ENCODE results near the gene LAD1. TPM values are rescaled to one million over a fixed set of nuclear protein-coding genes. Genes with fewer than 3 reads are reported as not detected.

LAD1 gene
- total RNA-seq, 3 donors from 2014 or later, result 13.1 to 18.0 TPM; not detected in 1

DNA sequence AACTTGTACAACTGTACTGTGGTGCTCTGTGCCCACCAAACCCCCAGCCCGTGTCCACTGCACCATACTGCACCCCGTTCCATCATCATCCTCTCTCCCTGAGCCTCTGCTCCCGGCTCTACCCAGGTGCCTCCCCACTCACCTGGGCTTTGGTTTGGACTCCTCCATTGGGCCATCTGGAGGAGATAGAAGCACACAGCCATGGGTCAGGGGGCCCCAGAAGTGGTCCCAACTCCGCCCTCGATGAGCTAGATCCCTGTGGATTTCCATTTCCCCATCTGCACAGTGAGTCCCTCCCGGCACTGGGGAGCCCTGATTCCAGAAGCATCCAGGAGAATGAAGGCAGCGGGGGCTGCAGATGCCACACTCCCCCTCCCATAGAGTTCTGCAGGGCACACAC, 32.4 kb downstream of the LAD1 start:
- H3K27me3 ChIP-seq, result no peaks in the 10 kb centered on the region
- no peaks in the 10 kb centered on the region for H3K4me1 ChIP-seq
- H3K9me3 ChIP-seq, result no peaks in the 10 kb centered on the region
- no peak for DNase-seq (ENCODE audit: low spot score in 2 of 2)
- TF ChIP-seq POLR2A (IDR thresholded peaks at IDR 0.05) (no peak), POLR2AphosphoS5 (IDR thresholded peaks at IDR 0.05) (no peak)
- TF ChIP-seq, protein P1, sequence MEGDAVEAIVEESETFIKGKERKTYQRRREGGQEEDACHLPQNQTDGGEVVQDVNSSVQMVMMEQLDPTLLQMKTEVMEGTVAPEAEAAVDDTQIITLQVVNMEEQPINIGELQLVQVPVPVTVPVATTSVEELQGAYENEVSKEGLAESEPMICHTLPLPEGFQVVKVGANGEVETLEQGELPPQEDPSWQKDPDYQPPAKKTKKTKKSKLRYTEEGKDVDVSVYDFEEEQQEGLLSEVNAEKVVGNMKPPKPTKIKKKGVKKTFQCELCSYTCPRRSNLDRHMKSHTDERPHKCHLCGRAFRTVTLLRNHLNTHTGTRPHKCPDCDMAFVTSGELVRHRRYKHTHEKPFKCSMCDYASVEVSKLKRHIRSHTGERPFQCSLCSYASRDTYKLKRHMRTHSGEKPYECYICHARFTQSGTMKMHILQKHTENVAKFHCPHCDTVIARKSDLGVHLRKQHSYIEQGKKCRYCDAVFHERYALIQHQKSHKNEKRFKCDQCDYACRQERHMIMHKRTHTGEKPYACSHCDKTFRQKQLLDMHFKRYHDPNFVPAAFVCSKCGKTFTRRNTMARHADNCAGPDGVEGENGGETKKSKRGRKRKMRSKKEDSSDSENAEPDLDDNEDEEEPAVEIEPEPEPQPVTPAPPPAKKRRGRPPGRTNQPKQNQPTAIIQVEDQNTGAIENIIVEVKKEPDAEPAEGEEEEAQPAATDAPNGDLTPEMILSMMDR (IDR thresholded peaks at IDR 0.05), result no peak
- no peak overlapping the region for H3K4me3 ChIP-seq
- H3K27ac ChIP-seq, result no peak overlapping the region
- intact Hi-C loops (cut with DNase I; ENCODE audit: low total_unique reads), result no loop called here
- H3K36me3 ChIP-seq, result no peaks in the 10 kb centered on the region

DNA sequence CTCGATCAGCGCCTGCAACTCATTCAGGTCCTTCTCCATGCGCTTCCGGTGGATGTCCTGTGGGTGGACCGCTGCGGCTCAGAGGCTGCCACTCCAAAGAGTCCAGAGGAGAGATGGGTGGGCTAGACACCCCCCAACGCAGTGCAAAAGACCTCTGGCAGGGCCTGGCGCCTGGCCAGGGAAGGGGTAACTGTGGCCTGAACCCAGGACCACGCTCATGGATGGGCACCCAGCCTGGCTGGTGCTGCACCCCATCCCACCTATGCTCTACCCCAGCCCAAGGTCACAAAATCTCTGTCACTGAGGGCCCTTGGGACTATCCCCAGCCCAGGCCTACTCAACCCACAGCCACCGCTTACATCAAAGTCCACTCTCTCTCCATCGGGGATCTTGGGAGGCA, 33.9 kb downstream of the LAD1 start:
- Histone ChIP-seq H3K4me3 (no peak overlapping the region), H3K36me3 (no peaks in the 10 kb centered on the region), H3K4me1 (no peaks in the 10 kb centered on the region), H3K27ac (no peak overlapping the region), H3K9me3 (no peaks in the 10 kb centered on the region), H3K27me3 (no peaks in the 10 kb centered on the region)
- intact Hi-C loops (cut with DNase I; ENCODE audit: low total_unique reads), result no loop called here
- DNase-seq (ENCODE audit: low spot score in 2 of 2), result no peak
- TF ChIP-seq, protein P1 (IDR thresholded peaks at IDR 0.05), result no peak
- TF ChIP-seq POLR2AphosphoS5 (IDR thresholded peaks at IDR 0.05) (no peak), POLR2A (IDR thresholded peaks at IDR 0.05) (no peak)

DNA sequence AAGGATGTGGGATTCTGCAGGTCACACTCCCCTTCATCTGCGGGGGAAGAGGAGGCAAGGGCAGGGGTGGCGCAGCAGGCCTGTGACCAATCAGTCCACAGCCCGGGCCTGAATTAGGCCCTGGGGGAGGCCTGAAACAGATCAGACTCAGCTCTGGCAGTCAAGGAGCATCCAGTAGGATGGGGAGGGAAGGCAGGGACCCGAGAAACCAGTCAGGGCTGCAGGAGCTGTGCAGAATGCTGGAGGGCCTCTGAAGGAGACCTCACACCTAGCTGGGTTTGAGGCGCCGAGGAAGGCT, 34.4 kb downstream of the LAD1 start:
- Histone ChIP-seq H3K9me3 (no peaks in the 10 kb centered on the region), H3K27me3 (no peaks in the 10 kb centered on the region), H3K27ac (no peak overlapping the region), H3K4me1 (no peaks in the 10 kb centered on the region), H3K4me3 (no peak overlapping the region), H3K36me3 (no peaks in the 10 kb centered on the region)
- DNase-seq (ENCODE audit: low spot score in 2 of 2), result no peak
- intact Hi-C loops (cut with DNase I; ENCODE audit: low total_unique reads), result loop anchor here (5.0 kb wide), 1 partner anchor 112 kb away; no protein-coding TSS in a partner anchor
- TF ChIP-seq, protein P1 (IDR thresholded peaks at IDR 0.05), result no peak
- no peak for TF ChIP-seq POLR2A (IDR thresholded peaks at IDR 0.05)
- TF ChIP-seq POLR2AphosphoS5 (IDR thresholded peaks at IDR 0.05), result no peak

DNA sequence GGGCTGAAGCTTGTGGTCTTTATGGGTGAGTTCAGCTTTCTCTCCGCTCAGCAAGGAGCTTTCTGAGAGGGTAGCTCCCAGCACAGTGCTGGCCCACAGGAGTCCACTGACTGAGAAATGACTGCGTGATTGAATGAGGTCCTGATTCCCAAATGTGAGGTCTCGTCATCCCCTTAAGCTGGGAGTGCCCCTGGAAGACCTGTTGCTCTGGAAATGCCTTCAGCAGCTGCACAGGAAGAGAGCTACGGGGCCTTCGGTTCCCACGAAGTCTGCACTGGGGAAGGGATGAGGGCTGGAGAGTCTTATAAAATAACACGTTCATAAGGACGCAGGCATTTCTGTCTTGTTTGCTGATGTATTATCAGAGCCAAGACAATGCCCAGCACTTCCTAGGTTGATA, 35.7 kb downstream of the LAD1 start:
- DNase-seq (ENCODE audit: low spot score in 2 of 2), result no peak
- H3K27ac ChIP-seq, result no peak overlapping the region
- TF ChIP-seq POLR2A (IDR thresholded peaks at IDR 0.05) (no peak), POLR2AphosphoS5 (IDR thresholded peaks at IDR 0.05) (no peak)
- TF ChIP-seq, protein P1 (IDR thresholded peaks at IDR 0.05), result no peak
- H3K9me3 ChIP-seq, result no peaks in the 10 kb centered on the region
- no peaks in the 10 kb centered on the region for H3K4me1 ChIP-seq
- no peaks in the 10 kb centered on the region for H3K27me3 ChIP-seq
- H3K36me3 ChIP-seq, result no peaks in the 10 kb centered on the region
- H3K4me3 ChIP-seq, result no peak overlapping the region
- intact Hi-C loops (cut with DNase I; ENCODE audit: low total_unique reads), result loop anchor here (5.0 kb wide), 1 partner anchor 111 kb away; no protein-coding TSS in a partner anchor

DNA sequence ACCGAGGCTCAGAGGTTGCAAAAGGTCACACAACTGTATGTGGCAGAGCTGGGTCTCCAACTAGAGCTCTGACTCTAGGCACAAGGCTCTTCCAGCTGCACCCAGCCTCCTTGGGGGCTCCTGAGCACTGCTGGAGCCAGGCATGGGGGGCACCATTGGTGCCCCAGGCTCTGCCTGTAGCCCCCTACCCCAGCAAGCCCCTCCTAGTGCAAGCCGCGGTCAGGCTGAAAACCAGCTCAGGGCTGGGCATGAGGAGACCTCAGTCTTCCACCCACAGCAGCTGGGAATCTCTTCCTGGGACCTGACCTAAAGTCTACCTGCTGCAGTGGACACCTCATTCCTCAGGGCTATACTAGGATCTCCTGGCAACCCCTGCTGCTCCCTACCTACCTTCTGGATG, 36.2 kb downstream of the LAD1 start:
- intact Hi-C loops (cut with DNase I; ENCODE audit: low total_unique reads), result loop anchor here (5.0 kb wide), 1 partner anchor 111 kb away; no protein-coding TSS in a partner anchor
- DNase-seq (ENCODE audit: low spot score in 2 of 2), result no peak
- no peaks in the 10 kb centered on the region for H3K9me3 ChIP-seq
- H3K36me3 ChIP-seq, result no peaks in the 10 kb centered on the region
- no peak overlapping the region for H3K4me3 ChIP-seq
- H3K27me3 ChIP-seq, result no peaks in the 10 kb centered on the region
- H3K27ac ChIP-seq, result no peak overlapping the region
- TF ChIP-seq POLR2AphosphoS5 (IDR thresholded peaks at IDR 0.05), result no peak
- TF ChIP-seq, protein P1 (IDR thresholded peaks at IDR 0.05), result no peak
- no peak for TF ChIP-seq POLR2A (IDR thresholded peaks at IDR 0.05)
- H3K4me1 ChIP-seq, result no peaks in the 10 kb centered on the region

Measured in breast epithelium (tissue), 4 donors.